Esophagus squamous epithelium (tissue), 4 donors: Measurements from ENCODE around the gene SIPA1.

ENCODE experiments used
- CTCF ChIP-seq, 6 experiments: fragments of 450-650 bp in 4 of 6; fragments of 200-600 bp in 2 of 6; sonication (generic) in 2 of 6; IDR thresholded peaks; one replicate each; pipeline ENCODE4 v1.5.1; 2016 to 2019; ENCODE audit warnings: antibody characterized with exemption in 6 of 6, mild to moderate bottlenecking in 4 of 6, moderate library complexity in 4 of 6
- POLR2A ChIP-seq, 4 donors: fragments of 450-650 bp; IDR thresholded peaks; one replicate each; pipeline ENCODE4 v1.6.1; 2017; ENCODE audit warnings: antibody characterized with exemption in 4 of 4, mild to moderate bottlenecking in 4 of 4, moderate library complexity in 3 of 4

- no peak for TF ChIP-seq CTCF (IDR thresholded peaks at IDR 0.05)
- TF ChIP-seq POLR2A (IDR thresholded peaks at IDR 0.05): no peak
These were observed 22.1 kb downstream of the SIPA1 start for GRCh38 chr11:65660038-65660437.
